ENCODE data around the gene SUPT20HL1. TPM values are rescaled to one million over a fixed set of nuclear protein-coding genes. Genes with fewer than 3 reads are reported as not detected.

Gene SUPT20HL1
- total and polyA plus RNA-seq, 4 donors, result not detected

- Histone ChIP-seq H3K27ac (ENCODE audit: low read depth in 1 of 2, low read length in 1 of 2) (no peak overlapping the region), H3K4me3 (no peak overlapping the region), H3K4me1 (ENCODE audit: control insufficient read depth in 5 of 5, insufficient read depth in 5 of 5, low read length in 5 of 5) (peaks cover 0 to 3% (median 0%) of the 10 kb centered on the region in 5 donors), H3K27me3 (ENCODE audit: control insufficient read depth in 3 of 3, insufficient read depth in 3 of 3, low read length in 2 of 3) (peaks cover 0 to 45% (median 36%) of the 10 kb centered on the region in 3 donors), H3K9ac (ENCODE audit: insufficient read depth in 1 of 2, low read length in 2 of 2) (no peak overlapping the region), H3K36me3 (ENCODE audit: control insufficient read depth in 4 of 4, insufficient read depth in 4 of 4, low read length in 4 of 4) (no peaks in the 10 kb centered on the region), H3K9me3 (ENCODE audit: control insufficient read depth in 4 of 4, insufficient read depth in 3 of 4, low read length in 3 of 4) (peaks cover 0 to 3% (median 0%) of the 10 kb centered on the region in 4 donors)
- WGBS, 2 donors, result 59 to 63% methylated on average over 29 of the region's 29 CpGs
- TF ChIP-seq, protein P1, sequence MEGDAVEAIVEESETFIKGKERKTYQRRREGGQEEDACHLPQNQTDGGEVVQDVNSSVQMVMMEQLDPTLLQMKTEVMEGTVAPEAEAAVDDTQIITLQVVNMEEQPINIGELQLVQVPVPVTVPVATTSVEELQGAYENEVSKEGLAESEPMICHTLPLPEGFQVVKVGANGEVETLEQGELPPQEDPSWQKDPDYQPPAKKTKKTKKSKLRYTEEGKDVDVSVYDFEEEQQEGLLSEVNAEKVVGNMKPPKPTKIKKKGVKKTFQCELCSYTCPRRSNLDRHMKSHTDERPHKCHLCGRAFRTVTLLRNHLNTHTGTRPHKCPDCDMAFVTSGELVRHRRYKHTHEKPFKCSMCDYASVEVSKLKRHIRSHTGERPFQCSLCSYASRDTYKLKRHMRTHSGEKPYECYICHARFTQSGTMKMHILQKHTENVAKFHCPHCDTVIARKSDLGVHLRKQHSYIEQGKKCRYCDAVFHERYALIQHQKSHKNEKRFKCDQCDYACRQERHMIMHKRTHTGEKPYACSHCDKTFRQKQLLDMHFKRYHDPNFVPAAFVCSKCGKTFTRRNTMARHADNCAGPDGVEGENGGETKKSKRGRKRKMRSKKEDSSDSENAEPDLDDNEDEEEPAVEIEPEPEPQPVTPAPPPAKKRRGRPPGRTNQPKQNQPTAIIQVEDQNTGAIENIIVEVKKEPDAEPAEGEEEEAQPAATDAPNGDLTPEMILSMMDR (IDR thresholded peaks at IDR 0.05; ENCODE audit: control extremely low read depth, extremely low read depth), result no peak
- ATAC-seq (ENCODE audit: insufficient read depth, low FRiP score) (no peak), DNase-seq (no peak)
Observed at GRCh38 chrX:24372021-24372763, 11.8 kb downstream of the SUPT20HL1 start.

DNA sequence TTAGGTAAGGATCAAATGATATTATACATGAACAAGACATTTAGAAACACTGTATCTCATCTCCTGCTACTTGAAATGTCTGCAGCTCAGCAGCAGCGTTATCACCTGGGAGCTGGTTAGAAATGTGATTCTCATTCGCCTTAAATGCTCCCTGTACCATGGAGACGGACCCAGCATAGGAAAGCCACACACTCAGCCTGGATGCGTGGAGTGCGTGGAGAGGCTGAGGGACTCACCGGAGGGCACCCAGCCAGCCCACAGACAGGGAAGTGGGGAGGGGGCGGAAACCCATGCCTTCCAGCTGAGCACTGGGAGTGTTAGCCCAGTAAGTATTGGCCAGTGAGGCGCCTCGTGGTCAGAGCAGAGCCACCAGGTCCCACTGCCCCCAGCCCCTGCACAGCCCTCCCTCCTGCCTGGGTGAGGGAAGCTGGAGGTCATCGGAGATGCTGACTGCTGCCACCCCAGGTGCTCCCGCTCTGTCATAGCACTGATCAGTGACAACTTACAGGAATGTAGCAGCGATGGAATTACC, 15.2 kb downstream of the SUPT20HL1 start:
- DNase-seq (no peak), ATAC-seq (ENCODE audit: insufficient read depth, low FRiP score) (no peak)
- WGBS, 2 donors, result 45 to 55% methylated on average over 11 to 12 of the region's 12 CpGs
- Histone ChIP-seq H3K27me3 (ENCODE audit: control insufficient read depth in 3 of 3, insufficient read depth in 3 of 3, low read length in 2 of 3) (peaks cover 0 to 39% (median 26%) of the 10 kb centered on the region in 3 donors), H3K27ac (ENCODE audit: low read depth in 1 of 2, low read length in 1 of 2) (no peak overlapping the region), H3K36me3 (ENCODE audit: control insufficient read depth in 4 of 4, insufficient read depth in 4 of 4, low read length in 4 of 4) (no peaks in the 10 kb centered on the region), H3K9me3 (ENCODE audit: control insufficient read depth in 4 of 4, insufficient read depth in 3 of 4, low read length in 3 of 4) (peaks cover 0 to 3% (median 0%) of the 10 kb centered on the region in 4 donors), H3K4me1 (ENCODE audit: control insufficient read depth in 5 of 5, insufficient read depth in 5 of 5, low read length in 5 of 5) (peaks cover 0 to 3% (median 0%) of the 10 kb centered on the region in 5 donors), H3K9ac (ENCODE audit: insufficient read depth in 1 of 2, low read length in 2 of 2) (no peak overlapping the region), H3K4me3 (no peak overlapping the region)
- TF ChIP-seq, protein P1 (IDR thresholded peaks at IDR 0.05; ENCODE audit: control extremely low read depth, extremely low read depth), result no peak

DNA sequence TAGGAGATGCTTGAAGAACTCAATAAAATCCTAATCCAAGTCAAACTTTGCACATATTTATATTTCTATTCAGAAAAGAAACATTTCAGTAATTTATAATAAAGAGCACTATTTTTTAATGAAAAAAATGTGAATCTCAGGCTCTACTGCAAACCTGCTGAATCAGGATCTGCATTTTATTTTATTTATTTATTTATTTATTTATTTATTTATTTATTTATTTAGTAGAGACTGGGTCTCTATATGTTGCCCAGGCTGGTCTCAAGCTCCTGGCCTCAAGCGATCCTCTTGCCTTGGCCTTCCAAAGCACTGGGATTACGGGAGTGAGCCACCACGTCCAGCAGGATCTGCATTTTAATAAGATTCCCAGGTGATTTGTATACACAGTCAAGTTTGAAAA, 16.0 kb downstream of the SUPT20HL1 start:
- TF ChIP-seq, protein P1 (IDR thresholded peaks at IDR 0.05; ENCODE audit: control extremely low read depth, extremely low read depth), result no peak
- no peaks in the 10 kb centered on the region for H3K36me3 ChIP-seq (ENCODE audit: control insufficient read depth in 4 of 4, insufficient read depth in 4 of 4, low read length in 4 of 4)
- H3K4me3 ChIP-seq, result no peak overlapping the region
- no peak overlapping the region for H3K9ac ChIP-seq (ENCODE audit: insufficient read depth in 1 of 2, low read length in 2 of 2)
- peaks cover 0 to 35% (median 21%) of the 10 kb centered on the region in 3 donors for H3K27me3 ChIP-seq (ENCODE audit: control insufficient read depth in 3 of 3, insufficient read depth in 3 of 3, low read length in 2 of 3)
- 74 to 90% methylated on average over 3 of the region's 3 CpGs for WGBS, 2 donors
- DNase-seq, result no peak
- H3K27ac ChIP-seq (ENCODE audit: low read depth in 1 of 2, low read length in 1 of 2), result no peak overlapping the region
- peaks cover 0 to 3% (median 0%) of the 10 kb centered on the region in 4 donors for H3K9me3 ChIP-seq (ENCODE audit: control insufficient read depth in 4 of 4, insufficient read depth in 3 of 4, low read length in 3 of 4)
- ATAC-seq (ENCODE audit: insufficient read depth, low FRiP score), result no peak
- peaks cover 0 to 7% (median 0%) of the 10 kb centered on the region in 5 donors for H3K4me1 ChIP-seq (ENCODE audit: control insufficient read depth in 5 of 5, insufficient read depth in 5 of 5, low read length in 5 of 5)
